HepG2 (cell line): Measurements from ENCODE around the gene TEDC2. TPM values are rescaled to one million over a fixed set of nuclear protein-coding genes. Genes with fewer than 3 reads are reported as not detected.

ENCODE experiments used
- CCDC6 ChIP-seq: sonication (generic); formaldehyde crosslinking; IDR thresholded peaks from 2 replicates; pipeline ENCODE4 v1.8.1; 2022; ENCODE audit warnings: mild to moderate bottlenecking, missing genetic modification reagents, moderate library complexity
- GABPA ChIP-seq, 2 experiments: IDR thresholded peaks; 2 replicates each; pipeline ENCODE4 v1.6.1; 2011 to 2016; ENCODE audit warnings: low read depth in 2 of 2, low read length in 1 of 2, missing biosample characterization in 1 of 2, missing genetic modification characterization in 1 of 2
- HNF4G ChIP-seq, 2 experiments: sonication (generic) in 1 of 2; formaldehyde crosslinking in 1 of 2; IDR thresholded peaks; 2 replicates each; pipeline versions ENCODE4 v1.4.0 to v1.6.1; 2011 to 2020; ENCODE audit warnings: borderline replicate concordance in 2 of 2, low read depth in 2 of 2, mild to moderate bottlenecking in 2 of 2, low read length in 1 of 2, missing genetic modification reagents in 1 of 2, moderate library complexity in 1 of 2
- KAT8 ChIP-seq: IDR thresholded peaks from 2 replicates; pipeline ENCODE4 v1.6.1; 2016; ENCODE audit warnings: missing genetic modification reagents, missing compliant biosample characterization
- NR1H2 ChIP-seq: sonication (generic); formaldehyde crosslinking; IDR thresholded peaks from 2 replicates; pipeline ENCODE4 v1.8.1; 2022; ENCODE audit warnings: low read depth, missing genetic modification reagents, borderline replicate concordance
- SIN3A ChIP-seq: IDR thresholded peaks from 2 replicates; pipeline ENCODE4 v1.6.1; 2011; ENCODE audit warnings: low read depth, mild to moderate bottlenecking, control low read depth, low read length, borderline replicate concordance
- TBL1XR1 ChIP-seq: fragments of 150-350 bp; IDR thresholded peaks from 2 replicates; pipeline ENCODE4 v1.6.1; 2014; ENCODE audit warnings: borderline replicate concordance, low read length; ENCODE audit not compliant: partially characterized antibody
- TP53 ChIP-seq: sonication (generic); formaldehyde crosslinking; conservative IDR thresholded peaks from 2 replicates; pipeline ENCODE4 v1.4.0; 2020; ENCODE audit warnings: missing genetic modification reagents
- XBP1 ChIP-seq: sonication (generic); formaldehyde crosslinking; IDR thresholded peaks from 2 replicates; pipeline ENCODE4 v1.5.0; 2020; ENCODE audit warnings: missing genetic modification reagents
- ZNF143 ChIP-seq: sonication (generic); formaldehyde crosslinking; IDR thresholded peaks from 2 replicates; pipeline ENCODE4 v1.4.0; 2020; ENCODE audit warnings: missing genetic modification reagents
- ZNF383 ChIP-seq: sonication (generic); formaldehyde crosslinking; IDR thresholded peaks from 2 replicates; pipeline ENCODE4 v1.4.0; 2020; ENCODE audit warnings: missing genetic modification reagents, mild to moderate bottlenecking, borderline replicate concordance
- ZNF766 ChIP-seq: sonication (generic); formaldehyde crosslinking; IDR thresholded peaks from 2 replicates; pipeline ENCODE4 v1.5.0; 2020; ENCODE audit warnings: missing genetic modification reagents, borderline replicate concordance
- polyA plus RNA-seq, 8 experiments: library from polyadenylated mRNA; depleted of rRNA in 3 of 8; stranded (reverse) in 7 of 8; unstranded in 1 of 8; fragments of >200 nt; fragmentation: Illumina TruSeq in 4 of 8; extraction: Trizol in 4 of 8; gene quantifications; 2 replicates each; pipeline versions ENCODE4 v1.2.1 to v1.2.3, GENCODE V29; 2011 to 2016; ENCODE audit warnings: low read depth in 4 of 8, missing spikeins in 1 of 8, mixed read lengths in 1 of 8; ENCODE audit not compliant: insufficient read depth in 1 of 8
- total RNA-seq, 5 experiments: library from RNA; depleted of rRNA; stranded (reverse); fragments of >200 nt; fragmentation: Illumina TruSeq; extraction: Trizol; gene quantifications; 2 replicates each; pipeline ENCODE4 v1.2.3, GENCODE V29; 2016; ENCODE audit warnings: low read depth in 1 of 5
- TF ChIP-seq, protein P1 (sequence below): sonication (generic); formaldehyde crosslinking; IDR thresholded peaks from 2 replicates; pipeline ENCODE4 v1.4.0; 2020; ENCODE audit warnings: missing genetic modification reagents
- TF ChIP-seq, protein P2 (sequence below): sonication (generic); formaldehyde crosslinking; IDR thresholded peaks from 2 replicates; pipeline ENCODE4 v1.4.0; 2020; ENCODE audit warnings: missing genetic modification reagents
- TF ChIP-seq, protein P3 (sequence below): sonication (generic); formaldehyde crosslinking; IDR thresholded peaks from 2 replicates; pipeline ENCODE4 v1.5.1; 2020; ENCODE audit warnings: missing genetic modification reagents, mild to moderate bottlenecking, borderline replicate concordance
- TF ChIP-seq, protein P4 (sequence below): sonication (generic); formaldehyde crosslinking; IDR thresholded peaks from 2 replicates; pipeline ENCODE4 v1.4.0; 2020; ENCODE audit warnings: missing genetic modification reagents

TEDC2 gene
- total and polyA plus RNA-seq, 2 of the 13 experiments (the other 11 are each of a cell fraction or from before 2014, with no cell fraction given): 6.2 to 24.4 TPM

DNA sequence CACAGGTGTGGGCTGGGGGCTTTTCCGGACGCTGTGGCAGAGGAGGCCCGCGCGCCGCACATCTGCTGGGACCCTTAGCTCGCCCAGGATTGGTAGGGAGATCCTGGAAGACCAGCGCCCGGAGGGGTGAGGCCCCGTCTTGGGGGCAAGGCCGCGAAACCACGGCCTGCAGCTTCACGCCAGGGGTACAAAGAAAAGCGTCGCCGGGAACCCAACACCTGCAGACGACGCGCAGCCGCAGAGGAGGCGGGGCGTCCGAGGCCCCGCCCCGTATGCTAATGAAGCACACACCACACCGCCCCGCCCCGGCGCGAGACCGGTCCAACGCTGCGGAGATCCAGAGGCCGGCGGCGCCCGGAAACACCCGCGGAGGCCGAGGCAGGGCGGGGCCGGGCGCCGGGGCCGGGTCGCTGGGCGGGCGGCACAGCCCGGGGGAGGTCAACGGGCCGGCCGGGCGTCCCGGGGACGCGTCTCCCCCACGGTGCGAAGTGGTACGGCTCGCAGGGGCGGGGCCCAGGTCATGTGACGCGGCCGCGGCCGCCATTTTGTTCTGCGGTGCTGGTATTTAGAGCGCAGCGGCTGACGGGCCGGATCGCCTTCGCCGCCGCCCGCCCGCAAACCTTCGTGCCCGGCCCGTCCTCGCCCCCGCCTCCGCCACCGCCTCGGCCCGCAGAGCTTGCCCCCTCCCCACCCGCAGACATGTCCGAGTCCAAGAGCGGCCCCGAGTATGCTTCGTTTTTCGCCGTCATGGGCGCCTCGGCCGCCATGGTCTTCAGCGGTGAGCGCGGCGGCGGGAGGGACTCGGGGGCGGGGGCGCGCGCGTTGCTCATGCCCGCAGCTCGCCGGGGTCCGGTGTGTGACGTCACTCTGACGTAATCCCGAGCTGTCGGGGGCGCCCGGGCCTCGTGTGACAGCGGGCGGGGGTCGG lies 53.8 kb downstream of the TEDC2 start, which contains the start of gene ATP6V0C (continued):
- 0 out of 2 replicates have a peak, but pooled peaks have one; percentile 10 for TF ChIP-seq HNF4G (IDR thresholded peaks at IDR 0.05; ENCODE audit: borderline replicate concordance, low read depth, low read length)
- TF ChIP-seq HNF4G (CRISPR knock-in tag; IDR thresholded peaks at IDR 0.05; ENCODE audit: borderline replicate concordance, low read depth): no peak; the same call in 1 of the 2 replicates
- peak; percentile 37; the same call in 1 of the 2 replicates for TF ChIP-seq GABPA (IDR thresholded peaks at IDR 0.05; ENCODE audit: low read depth, low read length)
- no peak for TF ChIP-seq GABPA (CRISPR knock-in tag; IDR thresholded peaks at IDR 0.05; ENCODE audit: low read depth)
- TF ChIP-seq ZNF383: no peak
- TF ChIP-seq, protein P1, sequence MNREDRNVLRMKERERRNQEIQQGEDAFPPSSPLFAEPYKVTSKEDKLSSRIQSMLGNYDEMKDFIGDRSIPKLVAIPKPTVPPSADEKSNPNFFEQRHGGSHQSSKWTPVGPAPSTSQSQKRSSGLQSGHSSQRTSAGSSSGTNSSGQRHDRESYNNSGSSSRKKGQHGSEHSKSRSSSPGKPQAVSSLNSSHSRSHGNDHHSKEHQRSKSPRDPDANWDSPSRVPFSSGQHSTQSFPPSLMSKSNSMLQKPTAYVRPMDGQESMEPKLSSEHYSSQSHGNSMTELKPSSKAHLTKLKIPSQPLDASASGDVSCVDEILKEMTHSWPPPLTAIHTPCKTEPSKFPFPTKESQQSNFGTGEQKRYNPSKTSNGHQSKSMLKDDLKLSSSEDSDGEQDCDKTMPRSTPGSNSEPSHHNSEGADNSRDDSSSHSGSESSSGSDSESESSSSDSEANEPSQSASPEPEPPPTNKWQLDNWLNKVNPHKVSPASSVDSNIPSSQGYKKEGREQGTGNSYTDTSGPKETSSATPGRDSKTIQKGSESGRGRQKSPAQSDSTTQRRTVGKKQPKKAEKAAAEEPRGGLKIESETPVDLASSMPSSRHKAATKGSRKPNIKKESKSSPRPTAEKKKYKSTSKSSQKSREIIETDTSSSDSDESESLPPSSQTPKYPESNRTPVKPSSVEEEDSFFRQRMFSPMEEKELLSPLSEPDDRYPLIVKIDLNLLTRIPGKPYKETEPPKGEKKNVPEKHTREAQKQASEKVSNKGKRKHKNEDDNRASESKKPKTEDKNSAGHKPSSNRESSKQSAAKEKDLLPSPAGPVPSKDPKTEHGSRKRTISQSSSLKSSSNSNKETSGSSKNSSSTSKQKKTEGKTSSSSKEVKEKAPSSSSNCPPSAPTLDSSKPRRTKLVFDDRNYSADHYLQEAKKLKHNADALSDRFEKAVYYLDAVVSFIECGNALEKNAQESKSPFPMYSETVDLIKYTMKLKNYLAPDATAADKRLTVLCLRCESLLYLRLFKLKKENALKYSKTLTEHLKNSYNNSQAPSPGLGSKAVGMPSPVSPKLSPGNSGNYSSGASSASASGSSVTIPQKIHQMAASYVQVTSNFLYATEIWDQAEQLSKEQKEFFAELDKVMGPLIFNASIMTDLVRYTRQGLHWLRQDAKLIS (CRISPR knock-in tag): no peak; the same call in 1 of the 2 replicates
- TF ChIP-seq KAT8 (CRISPR knock-in tag): peak; percentile 73
- no peak for TF ChIP-seq TBL1XR1
- peak; percentile 79 for TF ChIP-seq CCDC6 (CRISPR knock-in tag)
- TF ChIP-seq, protein P2, sequence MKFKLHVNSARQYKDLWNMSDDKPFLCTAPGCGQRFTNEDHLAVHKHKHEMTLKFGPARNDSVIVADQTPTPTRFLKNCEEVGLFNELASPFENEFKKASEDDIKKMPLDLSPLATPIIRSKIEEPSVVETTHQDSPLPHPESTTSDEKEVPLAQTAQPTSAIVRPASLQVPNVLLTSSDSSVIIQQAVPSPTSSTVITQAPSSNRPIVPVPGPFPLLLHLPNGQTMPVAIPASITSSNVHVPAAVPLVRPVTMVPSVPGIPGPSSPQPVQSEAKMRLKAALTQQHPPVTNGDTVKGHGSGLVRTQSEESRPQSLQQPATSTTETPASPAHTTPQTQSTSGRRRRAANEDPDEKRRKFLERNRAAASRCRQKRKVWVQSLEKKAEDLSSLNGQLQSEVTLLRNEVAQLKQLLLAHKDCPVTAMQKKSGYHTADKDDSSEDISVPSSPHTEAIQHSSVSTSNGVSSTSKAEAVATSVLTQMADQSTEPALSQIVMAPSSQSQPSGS (CRISPR knock-in tag): peak; percentile 13; the same call in 1 of the 2 replicates
- TF ChIP-seq, protein P3, sequence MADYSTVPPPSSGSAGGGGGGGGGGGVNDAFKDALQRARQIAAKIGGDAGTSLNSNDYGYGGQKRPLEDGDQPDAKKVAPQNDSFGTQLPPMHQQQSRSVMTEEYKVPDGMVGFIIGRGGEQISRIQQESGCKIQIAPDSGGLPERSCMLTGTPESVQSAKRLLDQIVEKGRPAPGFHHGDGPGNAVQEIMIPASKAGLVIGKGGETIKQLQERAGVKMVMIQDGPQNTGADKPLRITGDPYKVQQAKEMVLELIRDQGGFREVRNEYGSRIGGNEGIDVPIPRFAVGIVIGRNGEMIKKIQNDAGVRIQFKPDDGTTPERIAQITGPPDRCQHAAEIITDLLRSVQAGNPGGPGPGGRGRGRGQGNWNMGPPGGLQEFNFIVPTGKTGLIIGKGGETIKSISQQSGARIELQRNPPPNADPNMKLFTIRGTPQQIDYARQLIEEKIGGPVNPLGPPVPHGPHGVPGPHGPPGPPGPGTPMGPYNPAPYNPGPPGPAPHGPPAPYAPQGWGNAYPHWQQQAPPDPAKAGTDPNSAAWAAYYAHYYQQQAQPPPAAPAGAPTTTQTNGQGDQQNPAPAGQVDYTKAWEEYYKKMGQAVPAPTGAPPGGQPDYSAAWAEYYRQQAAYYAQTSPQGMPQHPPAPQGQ (CRISPR knock-in tag): 0 out of 2 replicates have a peak, but pooled peaks have one; percentile 31
- no peak; the same call in 1 of the 2 replicates for TF ChIP-seq SIN3A
- no peak for TF ChIP-seq NR1H2 (CRISPR knock-in tag)
- TF ChIP-seq ZNF766 (CRISPR knock-in tag): peak; percentile 55; the same call in 1 of the 2 replicates
- TF ChIP-seq, protein P4, sequence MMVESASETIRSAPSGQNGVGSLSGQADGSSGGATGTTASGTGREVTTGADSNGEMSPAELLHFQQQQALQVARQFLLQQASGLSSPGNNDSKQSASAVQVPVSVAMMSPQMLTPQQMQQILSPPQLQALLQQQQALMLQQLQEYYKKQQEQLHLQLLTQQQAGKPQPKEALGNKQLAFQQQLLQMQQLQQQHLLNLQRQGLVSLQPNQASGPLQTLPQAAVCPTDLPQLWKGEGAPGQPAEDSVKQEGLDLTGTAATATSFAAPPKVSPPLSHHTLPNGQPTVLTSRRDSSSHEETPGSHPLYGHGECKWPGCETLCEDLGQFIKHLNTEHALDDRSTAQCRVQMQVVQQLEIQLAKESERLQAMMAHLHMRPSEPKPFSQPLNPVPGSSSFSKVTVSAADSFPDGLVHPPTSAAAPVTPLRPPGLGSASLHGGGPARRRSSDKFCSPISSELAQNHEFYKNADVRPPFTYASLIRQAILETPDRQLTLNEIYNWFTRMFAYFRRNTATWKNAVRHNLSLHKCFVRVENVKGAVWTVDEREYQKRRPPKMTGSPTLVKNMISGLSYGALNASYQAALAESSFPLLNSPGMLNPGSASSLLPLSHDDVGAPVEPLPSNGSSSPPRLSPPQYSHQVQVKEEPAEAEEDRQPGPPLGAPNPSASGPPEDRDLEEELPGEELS: peak; percentile 34; the same call in 1 of the 2 replicates
- TF ChIP-seq TP53 (CRISPR knock-in tag): 0 out of 2 replicates have a peak, but pooled peaks have one; percentile 49
- no peak for TF ChIP-seq ZNF143 (CRISPR knock-in tag)
- TF ChIP-seq XBP1 (CRISPR knock-in tag): no peak
